GM23338 (cell line): Measurements from ENCODE around the gene ZMAT1. TPM values are rescaled to one million over a fixed set of nuclear protein-coding genes. Genes with fewer than 3 reads are reported as not detected.

Experiments used
- ATAC-seq: fragments of 200-7000 bp; cut with Tn5 transposase; 3 replicates; pipeline ENCODE4 v1.9.1; 2020
- DNase-seq: peaks from one replicate; pipeline ENCODE4 v3.0.0-alpha.2; 2015; ENCODE audit warnings: low spot score
- H2AFZ ChIP-seq: fragments of 200-600 bp; sonication (generic); 2 replicates; pipeline ENCODE4 v1.8.0; 2016; ENCODE audit warnings: antibody characterized with exemption, mild to moderate bottlenecking, moderate library complexity
- H3F3A ChIP-seq: fragments of 200-600 bp; sonication (generic); replicated peaks from 2 replicates; pipeline ENCODE4 v1.8.0; 2017; ENCODE audit warnings: antibody characterized with exemption, mixed run types, low read depth
- H3K27ac ChIP-seq: fragments of 200-600 bp; sonication (generic); 2 replicates; pipeline ENCODE4 v1.6.1; 2016; ENCODE audit warnings: low read depth
- H3K27me3 ChIP-seq: fragments of 200-600 bp; sonication (generic); 2 replicates; pipeline ENCODE4 v1.8.0; 2016; ENCODE audit warnings: mild to moderate bottlenecking, mixed run types, moderate library complexity; ENCODE audit not compliant: insufficient read depth
- H3K36me3 ChIP-seq: fragments of 200-600 bp; sonication (generic); 2 replicates; pipeline ENCODE4 v1.8.0; 2016; ENCODE audit warnings: mild to moderate bottlenecking; ENCODE audit not compliant: insufficient read depth
- H3K4me1 ChIP-seq: fragments of 200-600 bp; sonication (generic); 2 replicates; pipeline ENCODE4 v1.8.0; 2016; ENCODE audit warnings: mild to moderate bottlenecking, moderate library complexity; ENCODE audit not compliant: insufficient read depth
- H3K4me2 ChIP-seq: fragments of 200-600 bp; sonication (generic); 2 replicates; pipeline ENCODE4 v1.7.1; 2017; ENCODE audit warnings: mixed run types
- H3K4me3 ChIP-seq: fragments of 200-600 bp; sonication (generic); 2 replicates; pipeline ENCODE4 v1.6.1; 2016; ENCODE audit warnings: mixed run types
- H3K79me2 ChIP-seq: fragments of 200-600 bp; sonication (generic); replicated peaks from 2 replicates; pipeline ENCODE4 v1.8.0; 2017; ENCODE audit warnings: mild to moderate bottlenecking; ENCODE audit not compliant: insufficient read depth
- H3K9me2 ChIP-seq: fragments of 200-600 bp; sonication (generic); 2 replicates; pipeline ENCODE4 v1.8.0; 2017; ENCODE audit not compliant: insufficient read depth
- H4K20me1 ChIP-seq: fragments of 200-600 bp; sonication (generic); replicated peaks from 2 replicates; pipeline ENCODE4 v1.8.0; 2017; ENCODE audit warnings: mild to moderate bottlenecking; ENCODE audit not compliant: insufficient read depth
- H3K27ac Mint-ChIP-seq: 2 replicates; pipeline ENCODE4 v1.8.0; 2020; ENCODE audit warnings: inconsistent platforms, mild to moderate bottlenecking, moderate library complexity, mixed read lengths
- H3K27me3 Mint-ChIP-seq: 3 replicates; pipeline ENCODE4 v1.8.0; 2022; ENCODE audit warnings: low read depth, mild to moderate bottlenecking, moderate library complexity, mixed read lengths, inconsistent platforms; ENCODE audit not compliant: insufficient read depth, poor library complexity
- H3K36me3 Mint-ChIP-seq: 3 replicates; pipeline ENCODE4 v1.8.0; 2021; ENCODE audit warnings: low read depth, mild to moderate bottlenecking, inconsistent platforms, moderate library complexity, mixed read lengths
- H3K4me1 Mint-ChIP-seq: 3 replicates; pipeline ENCODE4 v1.8.0; 2020; ENCODE audit warnings: mild to moderate bottlenecking, inconsistent platforms, mixed read lengths
- H3K4me3 Mint-ChIP-seq: 3 replicates; pipeline ENCODE4 v1.8.0; 2021; ENCODE audit warnings: moderate library complexity, mild to moderate bottlenecking, inconsistent platforms, mixed read lengths
- H3K9me3 Mint-ChIP-seq: 3 replicates; pipeline ENCODE4 v1.8.0; 2020; ENCODE audit warnings: moderate library complexity, mild to moderate bottlenecking, inconsistent platforms, mixed read lengths
- CREB1 ChIP-seq: fragments of 250-450 bp; sonication (Bioruptor Pico); IDR thresholded peaks from 2 replicates; pipeline ENCODE4 v1.5.0; 2020; ENCODE audit warnings: low read depth, mild to moderate bottlenecking, moderate library complexity
- CTCF ChIP-seq, 2 experiments: fragments of 200-600 bp in 1 of 2; sonication (generic) in 1 of 2; conservative IDR thresholded peaks; 2 replicates each; pipeline versions ENCODE4 v1.5.1 to v1.6.1; 2016 to 2017; ENCODE audit warnings: antibody characterized with exemption in 2 of 2, low read depth in 2 of 2, mild to moderate bottlenecking in 2 of 2, moderate library complexity in 1 of 2
- ETS1 ChIP-seq: IDR thresholded peaks from 2 replicates; pipeline ENCODE4 v1.6.1; 2016; ENCODE audit warnings: antibody characterized with exemption
- EZH2 ChIP-seq: fragments of 200-600 bp; sonication (generic); IDR thresholded peaks from one replicate; pipeline ENCODE4 v1.8.0; 2017; ENCODE audit warnings: antibody characterized with exemption, mild to moderate bottlenecking, low read depth; ENCODE audit not compliant: unreplicated experiment
- EZH2phosphoT487 ChIP-seq: fragments of 200-600 bp; sonication (generic); IDR thresholded peaks from one replicate; pipeline ENCODE4 v1.8.1; 2018; ENCODE audit warnings: antibody characterized with exemption; ENCODE audit not compliant: unreplicated experiment
- JUNB ChIP-seq: IDR thresholded peaks from one replicate; pipeline ENCODE4 v1.6.1; 2016; ENCODE audit warnings: antibody characterized with exemption; ENCODE audit not compliant: unreplicated experiment
- NANOG ChIP-seq: IDR thresholded peaks from 2 replicates; pipeline ENCODE4 v1.6.1; 2016; ENCODE audit warnings: antibody characterized with exemption, borderline replicate concordance
- POLR2AphosphoS5 ChIP-seq: IDR thresholded peaks from 2 replicates; pipeline ENCODE4 v1.6.1; 2016; ENCODE audit warnings: antibody characterized with exemption, low read depth
- REST ChIP-seq: IDR thresholded peaks from one replicate; pipeline ENCODE4 v1.6.1; 2018; ENCODE audit warnings: antibody characterized with exemption; ENCODE audit not compliant: unreplicated experiment
- STAT1 ChIP-seq: IDR thresholded peaks from one replicate; pipeline ENCODE4 v1.6.1; 2016; ENCODE audit warnings: antibody characterized with exemption; ENCODE audit not compliant: unreplicated experiment
- ZNF114 ChIP-seq: fragments of 250-450 bp; sonication (Bioruptor Pico); IDR thresholded peaks from 2 replicates; pipeline ENCODE4 v1.5.0; 2020; ENCODE audit warnings: mild to moderate bottlenecking, moderate library complexity
- ZNF331 ChIP-seq: fragments of 250-450 bp; sonication (Bioruptor Pico); IDR thresholded peaks from 2 replicates; pipeline ENCODE4 v1.5.0; 2020; ENCODE audit warnings: low read depth, mild to moderate bottlenecking, moderate library complexity
- ZNF462 ChIP-seq: fragments of 250-450 bp; sonication (Bioruptor Pico); IDR thresholded peaks from 2 replicates; pipeline ENCODE4 v1.5.0; 2020; ENCODE audit warnings: mild to moderate bottlenecking, moderate library complexity
- polyA plus RNA-seq: library from polyadenylated mRNA; unstranded; fragments of >200 nt; fragmentation: Nextera tagmentation; extraction: Ambion mirVana; gene quantifications from 2 replicates; pipeline ENCODE4 v1.2.1, GENCODE V29; 2016
- total RNA-seq: library from RNA; depleted of rRNA; stranded (reverse); fragments of >200 nt; shearing (Covaris generic); gene quantifications from 2 replicates; pipeline ENCODE4 v1.2.3, GENCODE V29; 2014

The ZMAT1 gene
- total and polyA plus RNA-seq, 2 experiments from 2014 or later: 1.5 to 2.2 TPM

GRCh38 chrX:101957174-101957573, 25.3 kb upstream of the ZMAT1 start:
- H3K4me1 ChIP-seq: peaks cover 12% of the 10 kb centered on the region
- DNase-seq (no peak), ATAC-seq (no peak)
- H2AFZ ChIP-seq: no peak overlapping the region
- no peak overlapping the region for H3K27ac ChIP-seq
- peaks cover 53% of the 10 kb centered on the region for H3K4me1 Mint-ChIP-seq
- no peaks in the 10 kb centered on the region for H3F3A ChIP-seq
- H3K27me3 Mint-ChIP-seq: peaks cover 4% of the 10 kb centered on the region
- H3K4me3 ChIP-seq: no peak overlapping the region
- no peaks in the 10 kb centered on the region for H3K36me3 ChIP-seq
- H3K79me2 ChIP-seq: no peaks in the 10 kb centered on the region
- no peak overlapping the region for H3K27ac Mint-ChIP-seq
- H3K36me3 Mint-ChIP-seq: peaks cover 96% of the 10 kb centered on the region
- peaks cover 35% of the 10 kb centered on the region for H3K9me3 Mint-ChIP-seq
- H3K4me2 ChIP-seq: no peak overlapping the region
- H3K4me3 Mint-ChIP-seq: no peak overlapping the region
- no peaks in the 10 kb centered on the region for H3K9me2 ChIP-seq
- TF ChIP-seq EZH2 (no peak), ETS1 (no peak), REST (no peak), ZNF331 (no peak), ZNF462 (CRISPR knock-in tag) (no peak), CREB1 (CRISPR knock-in tag) (no peak), STAT1 (no peak), NANOG (no peak), ZNF114 (no peak), JUNB (no peak), CTCF (conservative IDR thresholded peaks at IDR 0.05; ENCODE audit: low read depth in 2 of 2) (no peak), POLR2AphosphoS5 (no peak), EZH2phosphoT487 (no peak)
- peaks cover 30% of the 10 kb centered on the region for H3K27me3 ChIP-seq
- H4K20me1 ChIP-seq: no peaks in the 10 kb centered on the region
